Progenitor cell of endocrine pancreas (in vitro differentiated cells): ENCODE measurements around the gene FMN1. TPM values are rescaled to one million over a fixed set of nuclear protein-coding genes. Genes with fewer than 3 reads are reported as not detected.

Experiments used
- DNase-seq: peaks from one replicate; pipeline ENCODE4 v3.0.0; 2021; ENCODE audit warnings: low spot score; ENCODE audit not compliant: unreplicated experiment
- H3K27ac Mint-ChIP-seq: 2 replicates; pipeline ENCODE4 v1.8.0; 2021; ENCODE audit warnings: mild to moderate bottlenecking, moderate library complexity, mixed read lengths
- H3K27me3 Mint-ChIP-seq: 2 replicates; pipeline ENCODE4 v1.8.0; 2021; ENCODE audit warnings: mixed read lengths
- H3K36me3 Mint-ChIP-seq: 2 replicates; pipeline ENCODE4 v1.8.0; 2022; ENCODE audit warnings: mixed read lengths; ENCODE audit not compliant: insufficient read depth
- H3K4me1 Mint-ChIP-seq: 2 replicates; pipeline ENCODE4 v1.8.0; 2021; ENCODE audit warnings: low read depth, mixed read lengths
- H3K4me3 Mint-ChIP-seq: 2 replicates; pipeline ENCODE4 v1.8.0; 2021; ENCODE audit warnings: low read depth, mild to moderate bottlenecking, moderate library complexity, mixed read lengths
- H3K9me3 Mint-ChIP-seq: 2 replicates; pipeline ENCODE4 v1.8.0; 2021; ENCODE audit warnings: low read depth, mixed read lengths
- CTCF ChIP-seq: fragments of 200-600 bp; sonication (generic); IDR thresholded peaks from one replicate; pipeline ENCODE4 v1.5.0; 2021; ENCODE audit warnings: antibody characterized with exemption, mild to moderate bottlenecking; ENCODE audit not compliant: unreplicated experiment
- total RNA-seq: library from RNA; stranded (reverse); gene quantifications from 2 replicates; pipeline ENCODE4 v1.2.1, GENCODE V29; 2021

Gene FMN1
- total RNA-seq, 1 donor from 2014 or later: 0.41 TPM

GRCh38 chr15:32884146-32884545 is 310.4 kb downstream of the FMN1 start:
- Mint-ChIP-seq H3K27ac (no peak overlapping the region), H3K27me3 (peaks cover 3% of the 10 kb centered on the region), H3K4me1 (peaks cover 7% of the 10 kb centered on the region), H3K4me3 (no peak overlapping the region), H3K36me3 (no peaks in the 10 kb centered on the region), H3K9me3 (no peaks in the 10 kb centered on the region)
- no peak for TF ChIP-seq CTCF
- DNase-seq: no peak

GRCh38 chr15:32882955-32883354 is 311.6 kb downstream of the FMN1 start:
- Mint-ChIP-seq H3K27ac (no peak overlapping the region), H3K4me3 (no peak overlapping the region), H3K9me3 (no peaks in the 10 kb centered on the region), H3K27me3 (peaks cover 7% of the 10 kb centered on the region), H3K4me1 (peaks cover 11% of the 10 kb centered on the region), H3K36me3 (no peaks in the 10 kb centered on the region)
- no peak for DNase-seq
- no peak for TF ChIP-seq CTCF

GRCh38 chr15:32881528-32881927 is 313.0 kb downstream of the FMN1 start:
- Mint-ChIP-seq H3K4me3 (no peak overlapping the region), H3K27me3 (peaks cover 7% of the 10 kb centered on the region), H3K9me3 (no peaks in the 10 kb centered on the region), H3K36me3 (no peaks in the 10 kb centered on the region), H3K4me1 (peaks cover 8% of the 10 kb centered on the region), H3K27ac (no peak overlapping the region)
- no peak for TF ChIP-seq CTCF
- no peak for DNase-seq

- TF ChIP-seq CTCF: no peak
- Mint-ChIP-seq H3K27me3 (peaks cover 7% of the 10 kb centered on the region), H3K9me3 (no peaks in the 10 kb centered on the region), H3K4me1 (peaks cover 4% of the 10 kb centered on the region), H3K36me3 (no peaks in the 10 kb centered on the region), H3K27ac (no peak overlapping the region), H3K4me3 (no peak overlapping the region)
- no peak for DNase-seq
Observed at GRCh38 chr15:32880642-32881041, 313.9 kb downstream of the FMN1 start.

GRCh38 chr15:32879980-32880379 is 314.5 kb downstream of the FMN1 start:
- Mint-ChIP-seq H3K27me3 (peaks cover 11% of the 10 kb centered on the region), H3K4me3 (no peak overlapping the region), H3K4me1 (peaks cover 4% of the 10 kb centered on the region), H3K9me3 (no peaks in the 10 kb centered on the region), H3K27ac (no peak overlapping the region), H3K36me3 (no peaks in the 10 kb centered on the region)
- no peak for DNase-seq
- TF ChIP-seq CTCF: no peak
